CD4-positive, alpha-beta memory T cell (primary cell): Measurements from ENCODE around the gene SKAP2. TPM values are rescaled to one million over a fixed set of nuclear protein-coding genes. Genes with fewer than 3 reads are reported as not detected.

ENCODE experiments used
- CTCF ChIA-PET: fragments of 350-600 bp; sonication (Branson Sonifier 250); formaldehyde crosslinking; loops from one replicate; lab custom pipeline; 2021; ENCODE audit warnings: inconsistent platforms; ENCODE audit not compliant: partially characterized antibody; lab: Charles Lee
- POLR2A ChIA-PET: fragments of 350-600 bp; sonication (Branson Sonifier 250); formaldehyde crosslinking; loops from one replicate; lab custom pipeline; 2021; ENCODE audit not compliant: partially characterized antibody; lab: Charles Lee
- DNase-seq, 5 donors: peaks; one replicate each; pipeline versions ENCODE4 v3.0.0 to v3.0.0-alpha.2; 2020 to 2022; ENCODE audit warnings: mixed read lengths in 1 of 5
- H3K27ac ChIP-seq: one replicate; pipeline ENCODE4 v1.7.0; 2013; ENCODE audit warnings: low read depth, low read length
- H3K27me3 ChIP-seq: 2 replicates; pipeline ENCODE4 v1.7.0; 2013; ENCODE audit warnings: mild to moderate bottlenecking, low read length, moderate library complexity; ENCODE audit not compliant: insufficient read depth
- H3K36me3 ChIP-seq: 2 replicates; pipeline ENCODE4 v1.7.0; 2013; ENCODE audit warnings: mild to moderate bottlenecking, low read length, moderate library complexity; ENCODE audit not compliant: insufficient read depth
- H3K4me1 ChIP-seq: 2 replicates; pipeline ENCODE4 v1.7.0; 2013; ENCODE audit warnings: mild to moderate bottlenecking, low read length, moderate library complexity; ENCODE audit not compliant: insufficient read depth
- H3K4me3 ChIP-seq, 2 donors: one replicate each; pipeline ENCODE4 v1.7.0; 2013; ENCODE audit warnings: low read length in 2 of 2, mild to moderate bottlenecking in 1 of 2
- H3K9me3 ChIP-seq, 2 donors: one replicate each; pipeline ENCODE4 v1.7.0; 2013; ENCODE audit warnings: low read length in 2 of 2, control low read depth in 1 of 2; ENCODE audit not compliant: control insufficient read depth in 1 of 2
- H3K27ac Mint-ChIP-seq, 7 donors: one replicate each; pipeline ENCODE4 v1.8.0; 2020 to 2021; ENCODE audit warnings: mixed read lengths in 7 of 7, mild to moderate bottlenecking in 6 of 7, inconsistent platforms in 3 of 7, moderate library complexity in 3 of 7
- H3K27me3 Mint-ChIP-seq, 2 donors: one replicate each; pipeline ENCODE4 v1.8.0; 2020 to 2021; ENCODE audit warnings: mixed read lengths in 2 of 2
- H3K36me3 Mint-ChIP-seq, 2 donors: one replicate each; pipeline ENCODE4 v1.8.0; 2020 to 2021; ENCODE audit warnings: mixed read lengths in 2 of 2, inconsistent platforms in 1 of 2, mild to moderate bottlenecking in 1 of 2
- H3K4me1 Mint-ChIP-seq, 4 donors: one replicate each; pipeline ENCODE4 v1.8.0; 2020 to 2021; ENCODE audit warnings: mixed read lengths in 4 of 4, mild to moderate bottlenecking in 1 of 4
- H3K4me3 Mint-ChIP-seq, 8 donors: one replicate each; pipeline ENCODE4 v1.8.0; 2020 to 2021; ENCODE audit warnings: mixed read lengths in 8 of 8, mild to moderate bottlenecking in 7 of 8, moderate library complexity in 6 of 8, inconsistent platforms in 3 of 8
- H3K9me3 Mint-ChIP-seq, 8 donors: one replicate each; pipeline ENCODE4 v1.8.0; 2020 to 2021; ENCODE audit warnings: mixed read lengths in 8 of 8, mild to moderate bottlenecking in 5 of 8, inconsistent platforms in 3 of 8, moderate library complexity in 1 of 8
- intact Hi-C: fragments of 100-400 bp; cut with micrococcal nuclease; formaldehyde crosslinking; loops from one replicate; pipeline ENCODE4 v1.15.1; 2023
- polyA plus RNA-seq, 2 donors: library from polyadenylated mRNA; unstranded; fragments of 300-500 nt; fragmentation: Illumina TruSeq; gene quantifications; one replicate each; pipeline ENCODE4 v1.2.3, GENCODE V29; 2021
- total RNA-seq, 2 experiments: library from RNA; stranded (reverse); gene quantifications; one replicate each; pipeline ENCODE4 v1.2.3, GENCODE V29; 2021

Gene SKAP2
- total and polyA plus RNA-seq, 4 experiments from 2014 or later: 6.8 to 25.6 (median 11.3) TPM

GRCh38 chr7:26794541-26794940, 69.8 kb downstream of the SKAP2 start:
- H3K36me3 Mint-ChIP-seq: peaks cover 0 to 13% of the 10 kb centered on the region in 2 donors
- no peaks in the 10 kb centered on the region for H3K4me1 Mint-ChIP-seq
- H3K4me1 ChIP-seq: no peaks in the 10 kb centered on the region
- no peaks in the 10 kb centered on the region for H3K9me3 ChIP-seq
- H3K27ac ChIP-seq: no peak overlapping the region
- H3K9me3 Mint-ChIP-seq: peaks cover 0 to 4% (median 3%) of the 10 kb centered on the region in 8 donors
- H3K4me3 ChIP-seq: no peak overlapping the region
- H3K4me3 Mint-ChIP-seq: no peak overlapping the region
- peaks cover 0 to 1% of the 10 kb centered on the region in 2 donors for H3K27me3 Mint-ChIP-seq
- POLR2A ChIA-PET: no interaction called here
- H3K27ac Mint-ChIP-seq: no peak overlapping the region
- no peaks in the 10 kb centered on the region for H3K36me3 ChIP-seq
- no peak for DNase-seq
- CTCF ChIA-PET: no interaction called here
- intact Hi-C loops: no loop called here
- no peaks in the 10 kb centered on the region for H3K27me3 ChIP-seq

DNA sequence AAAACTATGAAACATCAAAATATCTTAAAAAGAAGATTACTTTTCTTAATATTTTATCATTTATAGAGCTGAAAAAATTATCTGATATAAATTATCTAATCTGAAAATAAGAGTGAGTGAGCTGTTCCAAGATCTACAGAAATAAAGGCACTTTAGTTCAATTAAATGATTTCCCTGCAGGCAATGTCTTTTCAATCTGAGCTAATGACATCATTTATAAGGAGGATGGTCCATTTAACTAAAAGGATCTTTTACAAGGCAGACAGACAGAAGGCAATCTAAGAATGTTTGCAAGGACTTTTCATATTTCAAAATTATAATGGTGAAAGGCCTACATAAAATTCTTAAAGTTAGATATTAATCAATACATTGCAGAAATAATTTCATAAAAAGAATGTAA, 71.8 kb downstream of the SKAP2 start:
- Histone ChIP-seq H3K9me3 (no peaks in the 10 kb centered on the region), H3K27me3 (no peaks in the 10 kb centered on the region), H3K4me3 (no peak overlapping the region), H3K27ac (no peak overlapping the region), H3K36me3 (no peaks in the 10 kb centered on the region), H3K4me1 (no peaks in the 10 kb centered on the region)
- intact Hi-C loops: no loop called here
- CTCF ChIA-PET: no interaction called here
- no peak overlapping the region for H3K27ac Mint-ChIP-seq
- H3K9me3 Mint-ChIP-seq: no peaks in the 10 kb centered on the region
- H3K27me3 Mint-ChIP-seq: no peaks in the 10 kb centered on the region
- H3K4me1 Mint-ChIP-seq: no peaks in the 10 kb centered on the region
- no peak for DNase-seq
- POLR2A ChIA-PET: no interaction called here
- H3K4me3 Mint-ChIP-seq: no peak overlapping the region
- peaks cover 0 to 9% of the 10 kb centered on the region in 2 donors for H3K36me3 Mint-ChIP-seq

GRCh38 chr7:26792006-26792405, 72.4 kb downstream of the SKAP2 start:
- Mint-ChIP-seq H3K27ac (no peak overlapping the region), H3K36me3 (peaks cover 0 to 9% of the 10 kb centered on the region in 2 donors), H3K4me1 (no peaks in the 10 kb centered on the region), H3K27me3 (no peaks in the 10 kb centered on the region), H3K9me3 (no peaks in the 10 kb centered on the region), H3K4me3 (no peak overlapping the region)
- no peak for DNase-seq
- H3K36me3 ChIP-seq: no peaks in the 10 kb centered on the region
- H3K27me3 ChIP-seq: no peaks in the 10 kb centered on the region
- ChIA-PET POLR2A (no interaction called here), CTCF (no interaction called here)
- H3K4me3 ChIP-seq: no peak overlapping the region
- intact Hi-C loops: no loop called here
- H3K4me1 ChIP-seq: no peaks in the 10 kb centered on the region
- H3K27ac ChIP-seq: no peak overlapping the region
- no peaks in the 10 kb centered on the region for H3K9me3 ChIP-seq

GRCh38 chr7:26789481-26790184, 74.8 kb downstream of the SKAP2 start:
- Mint-ChIP-seq H3K4me3 (no peak overlapping the region), H3K9me3 (no peaks in the 10 kb centered on the region)

GRCh38 chr7:26787701-26788100, 76.7 kb downstream of the SKAP2 start:
- intact Hi-C loops: no loop called here
- CTCF ChIA-PET: no interaction called here
- peaks cover 0 to 15% of the 10 kb centered on the region in 2 donors for H3K36me3 Mint-ChIP-seq

More at GRCh38 chr7:26789481-26790184, 74.8 kb downstream of the SKAP2 start:
- no peaks in the 10 kb centered on the region for H3K4me1 Mint-ChIP-seq
- H3K27me3 Mint-ChIP-seq: no peaks in the 10 kb centered on the region
- DNase-seq: no peak
- Histone ChIP-seq H3K9me3 (no peaks in the 10 kb centered on the region), H3K36me3 (no peaks in the 10 kb centered on the region), H3K4me1 (no peaks in the 10 kb centered on the region), H3K4me3 (no peak overlapping the region), H3K27ac (no peak overlapping the region), H3K27me3 (no peaks in the 10 kb centered on the region)
- CTCF ChIA-PET: no interaction called here
- H3K27ac Mint-ChIP-seq: no peak overlapping the region
- POLR2A ChIA-PET: no interaction called here
- intact Hi-C loops: no loop called here
- peaks cover 0 to 3% of the 10 kb centered on the region in 2 donors for H3K36me3 Mint-ChIP-seq

GRCh38 chr7:26784118-26784517, 80.3 kb downstream of the SKAP2 start:
- intact Hi-C loops: no loop called here
- no peaks in the 10 kb centered on the region for H3K9me3 ChIP-seq
- H3K4me1 ChIP-seq: no peaks in the 10 kb centered on the region
- no peaks in the 10 kb centered on the region for H3K27me3 Mint-ChIP-seq
- H3K27me3 ChIP-seq: no peaks in the 10 kb centered on the region
- H3K36me3 Mint-ChIP-seq: peaks cover 0 to 15% of the 10 kb centered on the region in 2 donors
- no peak for DNase-seq
- CTCF ChIA-PET: no interaction called here
- H3K4me1 Mint-ChIP-seq: no peaks in the 10 kb centered on the region
- H3K9me3 Mint-ChIP-seq: no peaks in the 10 kb centered on the region
- H3K4me3 ChIP-seq: no peak overlapping the region
- H3K4me3 Mint-ChIP-seq: no peak overlapping the region
- H3K36me3 ChIP-seq: no peaks in the 10 kb centered on the region
- no peak overlapping the region for H3K27ac ChIP-seq
- H3K27ac Mint-ChIP-seq: no peak overlapping the region
- POLR2A ChIA-PET: no interaction called here

More at GRCh38 chr7:26787701-26788100, 76.7 kb downstream of the SKAP2 start:
- H3K27ac Mint-ChIP-seq: no peak overlapping the region
- POLR2A ChIA-PET: no interaction called here
- no peak overlapping the region for H3K27ac ChIP-seq
- H3K27me3 Mint-ChIP-seq: no peaks in the 10 kb centered on the region
- DNase-seq: no peak
- H3K27me3 ChIP-seq: no peaks in the 10 kb centered on the region
- no peaks in the 10 kb centered on the region for H3K36me3 ChIP-seq
- no peaks in the 10 kb centered on the region for H3K9me3 ChIP-seq
- no peaks in the 10 kb centered on the region for H3K4me1 ChIP-seq
- H3K4me1 Mint-ChIP-seq: no peaks in the 10 kb centered on the region
- no peaks in the 10 kb centered on the region for H3K9me3 Mint-ChIP-seq
- no peak overlapping the region for H3K4me3 Mint-ChIP-seq
- no peak overlapping the region for H3K4me3 ChIP-seq

GRCh38 chr7:26782501-26782900, 81.9 kb downstream of the SKAP2 start:
- Mint-ChIP-seq H3K4me3 (no peak overlapping the region), H3K27me3 (no peaks in the 10 kb centered on the region), H3K27ac (no peak overlapping the region), H3K36me3 (peaks cover 0 to 15% of the 10 kb centered on the region in 2 donors), H3K9me3 (no peaks in the 10 kb centered on the region), H3K4me1 (no peaks in the 10 kb centered on the region)
- no peaks in the 10 kb centered on the region for H3K9me3 ChIP-seq
- no peaks in the 10 kb centered on the region for H3K36me3 ChIP-seq
- no peak overlapping the region for H3K27ac ChIP-seq
- DNase-seq: no peak
- intact Hi-C loops: no loop called here
- ChIA-PET CTCF (no interaction called here), POLR2A (no interaction called here)
- no peaks in the 10 kb centered on the region for H3K4me1 ChIP-seq
- no peak overlapping the region for H3K4me3 ChIP-seq
- H3K27me3 ChIP-seq: no peaks in the 10 kb centered on the region
